RWPE1 (cell line): ENCODE data around the gene PRR7.
"Not testable (repeated sequence)": the region's sequence is repeated elsewhere in the genome, so short reads cannot be mapped to it uniquely, and the experiment has no call there.

Experiments used
- CTCF ChIA-PET: fragments of 350-600 bp; sonication (Branson Sonifier 250); formaldehyde crosslinking; extraction: SDS; loops from one replicate; lab custom pipeline; 2021; lab: Yijun Ruan, JAX
- POLR2A ChIA-PET: fragments of 400-600 bp; formaldehyde crosslinking; extraction: SDS; loops from one replicate; lab custom pipeline; 2020; ENCODE audit warnings: antibody characterized with exemption; ENCODE audit not compliant: low non-redundant PET; lab: Yijun Ruan, JAX
- DNase-seq: peaks from one replicate; pipeline ENCODE4 v3.0.0; 2012; ENCODE audit warnings: low spot score
- H3K27ac ChIP-seq: fragments of 450-650 bp; 2 replicates; pipeline ENCODE4 v1.5.1; 2017
- CTCF ChIP-seq: fragments of 450-650 bp; conservative IDR thresholded peaks from 2 replicates; pipeline ENCODE4 v1.5.1; 2017; ENCODE audit warnings: low read depth, mild to moderate bottlenecking

The PRR7 gene

DNA sequence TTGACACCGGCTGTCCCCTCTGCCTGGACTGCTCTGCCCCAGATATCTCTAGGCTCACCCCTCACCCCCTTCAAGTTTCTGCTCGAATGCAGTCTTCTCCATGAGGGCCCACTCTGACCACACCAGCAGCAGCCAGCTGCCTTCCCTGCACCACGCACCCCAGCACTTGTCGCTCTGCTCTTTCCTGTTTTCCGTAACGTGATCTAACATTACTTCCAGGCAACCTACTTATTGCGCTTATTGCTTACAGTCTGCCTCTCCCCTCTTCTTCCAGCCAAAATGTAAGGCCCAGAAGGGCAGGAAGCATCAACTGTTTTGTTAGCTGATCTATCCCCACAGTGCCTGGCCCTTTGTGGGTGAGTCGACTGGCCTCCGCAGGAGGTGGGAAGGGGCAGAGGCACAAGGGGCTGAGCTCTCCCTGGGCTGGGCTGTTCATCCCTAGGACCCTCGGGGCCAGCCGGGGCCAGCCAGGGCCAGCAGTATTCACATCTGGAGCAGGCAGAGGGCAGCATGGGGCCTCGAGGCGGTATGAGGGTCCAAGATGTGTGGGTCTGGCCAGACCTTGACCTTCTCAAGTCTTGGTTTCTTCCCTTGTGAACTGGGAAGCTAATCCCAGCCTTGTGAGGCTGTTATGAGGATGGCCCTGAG lies 38.4 kb downstream of the PRR7 start:
- no peak for TF ChIP-seq CTCF
- ChIA-PET POLR2A (no interaction called here), CTCF (interaction anchor here (0.5 kb wide), 1 partner anchor 221 kb away, joined by 4 read pairs; no protein-coding TSS in a partner anchor)
- no peak for DNase-seq
- H3K27ac ChIP-seq = peak overlapping the region; percentile 82

DNA sequence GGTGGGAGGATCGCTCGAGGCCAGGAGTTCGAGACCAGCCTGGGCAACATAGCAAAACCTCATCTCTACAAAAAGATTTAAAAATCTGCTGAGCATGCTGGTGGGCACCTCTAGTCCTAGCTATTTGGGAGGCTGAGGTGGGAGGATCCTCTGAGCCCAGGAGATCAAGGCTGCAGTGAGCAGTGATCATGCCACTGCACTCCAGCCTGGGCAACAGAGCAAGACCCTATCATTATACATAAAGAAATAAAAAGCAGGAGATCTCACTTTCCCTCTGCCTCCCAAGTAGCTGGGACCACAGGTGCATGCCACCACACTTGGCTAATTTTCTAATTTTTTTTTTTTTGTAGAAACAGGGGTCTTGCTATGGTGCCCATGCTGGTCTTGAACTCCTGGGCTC lies 39.1 kb downstream of the PRR7 start:
- POLR2A ChIA-PET = not testable (repeated sequence)

DNA sequence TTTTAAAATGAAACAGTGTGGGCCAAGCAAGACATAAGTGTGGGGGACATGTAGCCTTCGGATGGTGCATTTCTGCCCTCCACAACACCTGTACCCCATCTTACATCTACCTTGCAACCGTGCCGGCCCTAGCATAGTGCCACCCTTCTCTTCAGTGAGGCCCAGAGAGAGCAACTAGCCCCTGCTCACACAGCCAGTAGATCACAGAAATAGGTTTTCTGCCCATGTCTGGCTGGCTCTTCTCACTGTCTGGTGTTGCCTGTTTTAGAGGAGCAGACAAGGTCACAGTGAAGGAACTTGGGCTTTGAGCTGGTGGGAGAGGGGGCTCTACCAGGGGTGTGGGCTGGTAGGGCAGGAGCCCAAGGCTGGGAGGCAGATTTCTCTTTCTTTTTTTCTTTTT lies 39.6 kb downstream of the PRR7 start:
- CTCF ChIA-PET = interaction anchor here (0.5 kb wide), 1 partner anchor 121 kb away, joined by 3 read pairs; no protein-coding TSS in a partner anchor
- no peak for DNase-seq
- TF ChIP-seq CTCF = no peak
- POLR2A ChIA-PET = no interaction called here
- H3K27ac ChIP-seq = peak overlapping the region; percentile 29

More for the DNA sequence above, 39.1 kb downstream of the PRR7 start:
- peak overlapping the region; percentile 82 for H3K27ac ChIP-seq
- CTCF ChIA-PET = interaction anchor here (0.5 kb wide), 2 partner anchors 122 to 222 kb away, joined by 3 to 4 read pairs; no protein-coding TSS in a partner anchor
- not testable (repeated sequence) for DNase-seq

DNA sequence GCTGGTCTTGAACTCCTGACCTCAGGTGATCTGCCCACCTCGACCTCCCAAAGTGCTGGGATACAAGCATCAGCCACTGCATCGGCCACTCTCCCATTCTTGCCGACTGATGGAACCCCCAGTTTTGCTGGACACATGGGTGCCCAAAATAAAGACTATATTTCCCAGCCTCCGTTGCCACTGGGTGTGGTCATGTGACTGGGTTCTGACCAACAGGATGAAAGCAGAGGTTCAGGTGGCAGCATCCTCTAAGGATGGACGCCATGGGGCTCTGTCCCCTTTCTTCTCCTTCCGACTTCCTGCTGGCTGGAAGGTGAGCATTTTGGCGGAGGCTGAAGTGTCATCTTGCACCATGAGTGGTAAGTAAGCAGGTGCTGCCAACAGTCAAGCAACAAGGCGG lies 40.5 kb downstream of the PRR7 start:
- CTCF ChIA-PET = no interaction called here
- no peak for TF ChIP-seq CTCF
- no peak for DNase-seq
- POLR2A ChIA-PET = no interaction called here
- H3K27ac ChIP-seq = peak overlapping the region; percentile 96

DNA sequence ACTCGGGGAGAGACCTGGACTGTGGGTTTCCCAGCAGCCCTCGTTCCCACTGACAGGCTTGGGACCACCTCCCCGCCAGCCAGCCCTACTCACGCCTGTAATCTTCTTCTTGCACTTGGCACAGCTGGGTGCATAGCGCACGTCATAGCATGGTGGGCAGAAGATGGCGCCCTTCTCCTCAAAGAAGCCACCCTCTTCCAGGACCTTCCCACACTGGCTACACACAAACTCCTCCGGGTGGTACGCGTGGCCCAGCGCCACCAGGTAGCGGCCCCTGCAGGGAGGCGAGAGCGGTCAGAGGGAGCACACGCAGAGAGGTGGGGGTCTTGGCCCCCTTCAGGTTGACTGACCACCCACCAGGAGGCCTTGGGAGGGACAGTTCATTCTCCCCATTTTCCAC lies 41.4 kb downstream of the PRR7 start:
- POLR2A ChIA-PET = no interaction called here

GRCh38 chr5:177489119-177489716 lies 42.6 kb downstream of the PRR7 start:
- peak overlapping the region; percentile 96 for H3K27ac ChIP-seq
- ChIA-PET CTCF (interaction anchor here (1.4 kb wide), 2 partner anchors 11 to 12 kb away, joined by 4 to 9 read pairs; no protein-coding TSS in a partner anchor), POLR2A (no interaction called here)
- no peak for DNase-seq
- no peak for TF ChIP-seq CTCF

More for the DNA sequence above, 41.4 kb downstream of the PRR7 start:
- TF ChIP-seq CTCF = no peak
- DNase-seq = no peak
- CTCF ChIA-PET = interaction anchor here (1.1 kb wide), 1 partner anchor 84 kb away, joined by 5 read pairs; no protein-coding TSS in a partner anchor
- peak overlapping the region; percentile 96 for H3K27ac ChIP-seq
